IPS-NIHi7 (cell line): Measurements from ENCODE around the gene MRAS.
"Not testable (repeated sequence)": the region's sequence is repeated elsewhere in the genome, so short reads cannot be mapped to it uniquely, and the experiment has no call there.

Experiments
- DNase-seq: peaks from one replicate; pipeline ENCODE4 v3.0.0; 2012; ENCODE audit warnings: mixed read lengths; ENCODE audit errors: extremely low spot score

The MRAS gene

GRCh38 chr3:138389841-138390581 lies 41.6 kb downstream of the MRAS start:
- DNase-seq: no peak

GRCh38 chr3:138390582-138390932 lies 42.2 kb downstream of the MRAS start:
- no peak for DNase-seq

GRCh38 chr3:138394156-138394555 lies 45.8 kb downstream of the MRAS start:
- no peak for DNase-seq

- no peak for DNase-seq
These were observed 46.3 kb downstream of the MRAS start for GRCh38 chr3:138394686-138395085.

- peak; percentile 41 for DNase-seq
These were observed 47.7 kb downstream of the MRAS start for GRCh38 chr3:138395865-138396751.

- no peak for DNase-seq
These were observed 48.5 kb downstream of the MRAS start for GRCh38 chr3:138396752-138397410.

GRCh38 chr3:138397983-138398382 lies 49.6 kb downstream of the MRAS start:
- DNase-seq: no peak

GRCh38 chr3:138398791-138399575 lies 50.6 kb downstream of the MRAS start:
- no peak for DNase-seq

- DNase-seq: no peak
These were observed 51.4 kb downstream of the MRAS start for GRCh38 chr3:138399766-138400165.

- DNase-seq: no peak
These were observed 52.3 kb downstream of the MRAS start for GRCh38 chr3:138400651-138401070.

- peak; percentile 56 for DNase-seq
These were observed 53.5 kb downstream of the MRAS start for GRCh38 chr3:138401834-138402233.

- DNase-seq: no peak
These were observed 55.7 kb downstream of the MRAS start for GRCh38 chr3:138404121-138404520.

- DNase-seq: no peak
These were observed 56.6 kb downstream of the MRAS start for GRCh38 chr3:138405001-138405400.

- DNase-seq: no peak
These were observed 57.1 kb downstream of the MRAS start for GRCh38 chr3:138405486-138405885.

- DNase-seq: no peak
These were observed 58.2 kb downstream of the MRAS start for GRCh38 chr3:138406606-138407005.

- no peak for DNase-seq
These were observed 59.0 kb downstream of the MRAS start for GRCh38 chr3:138407236-138407907.

- DNase-seq: no peak
These were observed 60.6 kb downstream of the MRAS start for GRCh38 chr3:138408751-138409570.

GRCh38 chr3:138412821-138413551 lies 64.6 kb downstream of the MRAS start:
- DNase-seq: no peak

- DNase-seq: not testable (repeated sequence)
These were observed 67.9 kb downstream of the MRAS start for GRCh38 chr3:138416236-138416635.
